HG02610 (cell line): ENCODE results near the gene RABGEF1.
"Not testable (repeated sequence)": the region's sequence is repeated elsewhere in the genome, so short reads cannot be mapped to it uniquely, and the experiment has no call there.

Experiments used
- ATAC-seq: cut with Tn5 transposase; IDR thresholded peaks from one replicate; pipeline ENCODE4 v1.9.1; 2021; ENCODE audit warnings: mild to moderate bottlenecking, moderate library complexity; ENCODE audit not compliant: unreplicated experiment

Gene RABGEF1

DNA sequence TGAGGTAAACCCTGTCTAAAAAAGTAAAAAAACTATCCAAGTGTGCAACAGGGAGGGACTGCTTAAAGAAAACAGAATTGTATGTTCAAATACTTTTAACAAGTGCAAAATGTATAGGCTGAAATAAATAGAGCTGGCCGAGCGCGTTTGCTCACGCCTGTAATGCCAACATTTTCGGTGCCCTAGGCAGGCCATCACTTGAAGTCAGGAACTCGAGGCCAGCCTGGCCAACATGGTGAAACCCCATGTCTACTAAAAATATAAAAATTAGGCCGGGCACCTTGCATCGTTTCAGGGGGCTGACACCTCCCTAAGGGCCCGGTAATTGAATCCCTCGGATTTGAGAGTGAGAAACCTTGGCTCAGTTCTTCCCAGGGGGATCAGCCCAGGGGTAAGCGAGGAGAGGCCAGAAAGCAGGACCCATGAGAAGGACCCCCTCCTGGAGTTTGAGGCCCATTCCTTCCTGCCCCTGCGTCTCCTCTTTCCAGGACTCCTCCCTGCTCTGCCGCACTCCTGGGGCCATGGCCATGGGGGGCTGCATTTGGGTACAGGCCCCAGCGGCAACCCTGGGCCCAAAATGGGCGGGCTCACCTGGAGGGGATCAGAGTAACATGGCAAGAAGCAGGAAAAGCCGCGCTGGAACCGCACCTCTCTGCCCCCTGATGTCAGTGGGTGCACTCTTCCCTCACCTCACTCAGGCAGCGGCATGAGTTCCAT, 105.0 kb downstream of the RABGEF1 start:
- no peak for ATAC-seq

DNA sequence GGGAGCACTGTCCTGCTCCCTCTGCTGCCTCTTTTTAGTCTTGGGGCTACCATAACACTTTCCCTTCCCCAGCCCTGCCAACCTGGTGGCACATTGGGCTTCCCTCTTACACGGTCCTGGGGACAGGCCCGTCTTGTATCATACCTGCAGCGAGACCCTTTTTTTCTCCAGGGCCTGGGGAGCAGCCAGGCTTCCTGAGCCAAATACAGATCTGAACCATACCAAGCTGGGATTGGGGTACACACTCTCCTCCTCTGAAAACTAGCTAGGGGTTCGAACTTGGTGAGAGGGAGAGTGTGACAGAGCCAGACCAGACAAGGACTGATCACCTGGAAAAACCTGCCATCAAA, 105.5 kb downstream of the RABGEF1 start:
- not testable (repeated sequence) for ATAC-seq

DNA sequence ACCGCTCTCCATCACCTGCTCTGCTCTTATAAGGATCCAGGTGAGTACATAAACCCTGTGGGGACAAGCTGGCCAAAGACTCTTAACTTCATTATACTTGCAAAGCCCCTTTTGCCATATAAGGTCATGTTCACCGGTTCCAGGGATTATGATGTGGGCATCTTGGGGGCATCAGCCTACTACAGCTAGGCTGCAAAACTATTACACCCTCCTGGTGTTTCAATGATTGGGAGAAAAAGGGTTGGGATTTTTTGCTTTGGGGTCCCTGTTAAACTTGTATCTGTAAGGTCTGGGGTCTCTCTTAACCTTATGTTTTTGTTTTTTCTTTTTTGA, 107.0 kb downstream of the RABGEF1 start:
- not testable (repeated sequence) for ATAC-seq

DNA sequence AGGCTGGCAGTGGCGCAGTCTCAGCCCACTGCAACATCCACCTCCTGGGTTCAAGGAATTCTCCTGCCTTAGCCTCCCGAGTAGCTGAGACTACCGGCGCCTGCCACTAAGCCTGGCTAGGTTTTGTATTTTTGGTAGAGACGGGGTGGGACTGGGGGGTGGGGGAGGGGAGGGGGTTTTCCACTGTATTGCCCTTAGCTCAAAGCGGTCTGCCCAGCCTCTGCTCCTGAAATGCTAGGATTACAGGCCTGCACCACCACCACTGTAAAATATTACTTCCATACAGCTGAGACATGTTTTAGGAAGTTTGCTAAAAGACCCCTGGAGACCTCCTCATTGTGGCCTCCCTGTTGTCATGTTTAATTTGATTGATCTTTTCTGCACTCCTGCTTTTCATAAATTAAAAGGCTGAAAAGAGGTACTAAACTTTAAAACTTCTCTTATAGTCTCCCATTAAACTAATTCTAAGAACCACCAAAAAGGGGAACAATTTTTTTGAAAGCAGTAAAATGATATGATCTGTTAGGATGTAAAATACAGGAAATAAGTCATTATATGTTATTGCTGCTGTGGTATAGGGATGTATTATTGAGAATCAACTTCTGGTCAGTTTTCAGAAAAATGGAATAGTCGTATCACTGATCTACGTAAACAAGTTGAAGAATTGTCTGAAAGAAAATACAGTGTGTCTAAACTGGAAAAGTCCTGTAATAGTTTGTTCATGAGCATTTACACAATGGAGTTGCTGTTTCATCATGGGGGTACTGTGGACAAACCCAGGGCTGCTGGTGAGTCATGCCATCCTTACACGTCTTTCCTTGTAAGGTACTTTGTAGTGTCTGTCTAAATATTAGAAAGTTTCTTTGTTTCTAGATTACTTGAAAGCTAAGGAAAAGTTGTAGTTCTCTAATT, 107.6 kb downstream of the RABGEF1 start:
- ATAC-seq = no peak

DNA sequence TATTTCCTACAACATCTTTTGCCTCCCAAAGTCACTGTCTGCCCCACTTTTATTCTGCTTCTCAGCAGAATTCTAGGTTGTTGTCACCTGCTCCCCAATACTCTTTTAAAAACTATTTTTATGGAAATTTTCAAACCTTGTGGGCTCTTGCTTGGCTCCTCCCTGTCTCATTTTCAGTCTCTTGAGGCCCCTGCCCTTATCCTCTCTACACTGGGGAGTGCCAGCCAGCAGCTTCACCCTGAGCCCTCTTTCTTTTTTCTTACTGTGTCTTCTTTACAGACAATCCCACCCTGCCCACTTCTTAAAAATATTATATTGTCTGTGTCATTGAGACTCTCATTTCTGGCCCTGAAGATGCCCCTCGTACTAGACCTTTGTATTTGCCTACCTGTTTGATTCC, 118.8 kb downstream of the RABGEF1 start:
- no peak for ATAC-seq

DNA sequence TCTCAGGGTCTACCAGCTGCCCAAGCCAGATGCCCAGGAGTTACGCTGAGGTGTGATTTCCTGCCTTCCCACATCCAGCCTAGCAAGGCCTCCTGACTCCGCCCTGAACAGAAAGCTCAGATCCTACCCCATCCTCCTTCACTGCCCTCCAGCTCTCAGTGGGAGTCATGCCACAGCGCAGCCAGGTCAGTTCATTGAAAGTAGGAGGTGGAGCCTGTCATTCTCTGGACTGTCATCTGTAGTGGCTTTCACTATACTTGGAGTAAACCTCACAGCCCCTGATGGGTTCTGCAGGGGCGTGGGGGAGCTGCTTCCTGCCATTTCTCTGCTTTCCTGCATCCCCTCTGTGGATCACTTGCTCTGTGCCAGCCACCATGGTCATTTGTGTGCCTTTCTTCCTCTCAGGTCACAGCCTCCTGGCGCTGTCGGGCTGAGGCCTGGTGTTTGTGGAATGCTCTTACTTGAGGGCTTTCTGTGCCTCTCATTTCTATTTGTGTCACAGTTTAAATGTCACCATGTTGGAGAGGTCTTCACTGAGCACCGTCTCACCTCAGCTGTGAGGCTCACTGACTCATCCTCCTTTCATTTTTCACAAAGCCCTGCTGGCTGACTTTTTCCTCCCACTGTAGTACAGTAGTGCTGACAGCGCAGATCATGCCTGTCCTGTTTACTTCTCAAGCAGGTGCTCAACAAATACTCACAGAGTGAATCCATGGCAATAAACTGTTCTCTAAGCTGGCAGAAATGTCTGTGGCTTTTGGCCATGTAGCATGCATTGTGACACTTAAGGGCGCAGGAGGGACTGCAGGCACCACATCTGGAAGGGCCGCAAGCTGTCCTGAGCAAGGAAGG, 119.5 kb downstream of the RABGEF1 start:
- no peak for ATAC-seq

DNA sequence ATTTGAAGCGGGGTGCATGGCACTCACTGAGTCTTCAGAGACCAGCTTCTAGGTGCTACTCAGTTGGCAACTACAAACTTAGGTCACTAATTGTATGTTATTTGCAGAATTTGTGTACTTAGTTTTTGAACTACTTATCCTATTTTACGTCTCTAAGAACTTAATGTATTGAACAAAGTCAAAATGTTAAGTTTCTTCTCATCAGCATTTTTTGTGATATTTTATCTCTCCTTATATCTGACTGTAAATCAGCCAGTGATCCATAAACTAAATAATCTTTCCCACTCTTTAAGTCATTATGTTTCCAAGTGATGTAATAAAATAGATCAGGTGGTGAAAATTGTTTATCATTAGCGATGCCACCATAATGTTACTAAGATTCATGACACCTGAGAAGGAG, 120.2 kb downstream of the RABGEF1 start:
- no peak for ATAC-seq
